ENCODE measurements around the gene TNRC6A. TPM values are rescaled to one million over a fixed set of nuclear protein-coding genes. Genes with fewer than 3 reads are reported as not detected.
"Not testable (repeated sequence)": the region's sequence is repeated elsewhere in the genome, so short reads cannot be mapped to it uniquely, and the experiment has no call there.

The TNRC6A gene
- 10 to 100 TPM; 45.7 to 76.2 (median 72.9) TPM for polyA plus RNA-seq (ENCODE audit: insufficient read depth in 1 of 5, insufficient read length in 5 of 5, low replicate concordance in 1 of 5)
- long read RNA-seq, donor 1, partial matches to known transcripts = 47 of 51 reads
- long read RNA-seq, donor 1, other reads (novel, unspliced or antisense) = 0 of 51 reads
- long read RNA-seq, donor 2, partial matches to known transcripts = 0 of 1 reads
- long read RNA-seq, donor 2, other reads (novel, unspliced or antisense) = 0 of 1 reads
- long read RNA-seq, donor 3, partial matches to known transcripts = 13 of 14 reads
- long read RNA-seq, donor 3, other reads (novel, unspliced or antisense) = 0 of 14 reads
- long read RNA-seq, donor 4, partial matches to known transcripts = 8 of 11 reads
- long read RNA-seq, donor 4, other reads (novel, unspliced or antisense) = 0 of 11 reads
- long read RNA-seq, donor 5, partial matches to known transcripts = 17 of 20 reads
- long read RNA-seq, donor 5, other reads (novel, unspliced or antisense) = 0 of 20 reads
- long read RNA-seq, donor 6, partial matches to known transcripts = 0 of 1 reads
- long read RNA-seq, donor 6, other reads (novel, unspliced or antisense) = 0 of 1 reads
- long read RNA-seq, donor 7, partial matches to known transcripts = 6 of 8 reads
- long read RNA-seq, donor 7, other reads (novel, unspliced or antisense) = 0 of 8 reads
- long read RNA-seq, donor 8, partial matches to known transcripts = 23 of 23 reads
- long read RNA-seq, donor 8, other reads (novel, unspliced or antisense) = 0 of 23 reads

DNA sequence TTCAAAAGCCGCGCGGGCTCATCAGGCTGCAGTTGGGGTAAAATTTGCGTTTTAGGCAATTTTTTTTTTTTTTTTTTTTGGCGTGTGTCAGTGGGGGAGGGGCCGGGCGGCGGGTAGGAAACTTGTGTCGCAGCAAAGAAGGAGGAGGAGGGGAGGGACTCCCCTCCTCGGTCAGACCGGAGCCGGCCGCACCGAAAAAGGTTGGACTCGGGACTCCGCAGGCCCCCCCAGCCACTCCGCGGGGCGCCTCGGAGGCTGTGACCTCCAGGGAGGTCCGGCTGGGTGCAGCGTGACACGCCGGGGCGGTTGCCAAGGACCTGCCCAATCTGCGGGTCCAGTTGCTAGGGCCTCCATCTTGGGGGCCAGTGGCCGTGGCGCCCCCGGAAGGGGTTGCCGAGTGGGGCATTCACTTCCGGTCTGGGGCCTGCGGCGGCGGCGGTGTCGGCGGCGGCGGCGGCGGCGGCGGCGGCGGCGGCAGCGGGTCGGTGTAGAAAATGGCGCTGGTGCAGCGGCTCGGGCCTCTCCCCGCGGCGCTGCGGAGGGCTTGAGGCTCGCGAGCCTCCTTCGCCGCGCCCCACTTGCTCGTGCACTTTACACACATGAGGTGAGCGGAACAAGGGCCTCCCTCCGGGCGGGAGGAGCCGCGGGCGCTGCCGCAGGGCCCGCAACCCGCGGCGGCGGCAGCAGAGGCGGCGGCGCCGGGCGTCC lies at the start of gene TNRC6A:
Gene TNRC6A, plus strand, starts transcription at position 409 of the 708 bp plus-strand sequence. Its CDS starts 191 bp downstream, at position 600.
- DNase-seq = peak; percentile 89 to 90

DNA sequence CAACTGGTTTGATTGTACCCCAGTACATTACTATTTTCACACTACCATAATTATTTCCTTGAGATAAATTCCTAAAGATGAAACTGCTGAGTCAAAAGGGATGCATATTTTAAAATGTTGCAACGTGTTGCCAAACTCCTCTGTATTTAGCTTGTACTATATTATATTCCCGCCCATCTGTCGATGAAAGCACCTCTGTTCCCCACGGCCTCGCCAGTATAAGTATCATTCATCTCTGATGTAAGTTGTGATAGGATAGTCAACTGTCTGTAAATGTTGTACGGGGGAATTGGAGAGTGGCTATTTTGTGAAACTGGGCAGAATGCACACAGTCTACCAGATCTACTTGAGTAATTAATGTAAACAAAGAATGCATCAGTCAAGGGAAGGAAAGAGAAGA lies 47.7 kb upstream of the TNRC6A start:
- no peak for DNase-seq

DNA sequence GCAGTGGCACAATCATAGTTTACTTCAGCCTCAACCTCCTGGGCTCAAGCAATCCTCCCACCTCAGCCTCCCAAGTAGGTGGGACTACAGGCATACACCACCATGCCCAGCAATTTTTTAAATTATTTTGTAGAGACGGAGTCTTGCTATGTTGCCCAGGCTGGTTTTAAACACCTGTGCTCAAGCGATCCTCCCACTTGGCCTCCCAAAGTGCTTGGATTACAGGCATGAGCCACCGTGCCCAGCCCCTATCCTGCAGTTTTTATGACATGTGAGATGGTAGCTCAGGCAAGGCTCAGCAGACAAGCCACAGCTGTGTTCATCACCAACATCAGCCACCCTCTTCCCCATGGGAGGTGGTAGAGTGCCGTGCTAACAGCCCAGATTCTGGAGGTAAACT lies 46.2 kb upstream of the TNRC6A start:
- DNase-seq = no peak

DNA sequence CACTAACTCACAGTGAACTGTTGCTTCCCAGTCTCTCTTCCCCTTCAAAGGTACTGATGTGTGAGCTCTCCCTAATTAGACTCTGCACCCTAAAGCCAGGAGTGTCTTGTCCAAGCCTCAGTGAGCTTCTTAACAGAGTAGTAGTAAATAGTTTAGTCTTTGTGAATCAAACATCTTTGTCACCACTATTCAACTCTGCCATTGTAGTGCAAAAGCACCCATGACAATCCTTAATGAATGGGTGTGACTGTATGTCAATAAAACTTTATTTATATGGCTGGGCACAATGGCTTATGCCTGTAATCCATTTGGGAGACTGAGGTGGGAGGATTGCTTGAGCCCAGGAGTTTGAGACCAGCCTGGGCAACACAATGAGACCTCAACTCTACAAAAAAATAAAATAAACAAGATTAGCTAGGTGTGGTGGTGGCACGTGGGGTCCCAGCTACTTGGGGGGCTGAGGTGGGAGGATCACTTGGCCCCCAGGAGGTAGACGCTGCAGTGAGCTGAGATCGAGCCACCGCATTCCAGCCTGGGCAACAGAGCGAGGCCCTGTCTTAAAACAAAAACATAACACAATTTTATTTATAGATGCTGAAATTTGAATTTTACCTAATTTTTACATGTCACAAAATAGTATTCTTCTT lies 45.5 kb upstream of the TNRC6A start:
- no peak for DNase-seq

DNA sequence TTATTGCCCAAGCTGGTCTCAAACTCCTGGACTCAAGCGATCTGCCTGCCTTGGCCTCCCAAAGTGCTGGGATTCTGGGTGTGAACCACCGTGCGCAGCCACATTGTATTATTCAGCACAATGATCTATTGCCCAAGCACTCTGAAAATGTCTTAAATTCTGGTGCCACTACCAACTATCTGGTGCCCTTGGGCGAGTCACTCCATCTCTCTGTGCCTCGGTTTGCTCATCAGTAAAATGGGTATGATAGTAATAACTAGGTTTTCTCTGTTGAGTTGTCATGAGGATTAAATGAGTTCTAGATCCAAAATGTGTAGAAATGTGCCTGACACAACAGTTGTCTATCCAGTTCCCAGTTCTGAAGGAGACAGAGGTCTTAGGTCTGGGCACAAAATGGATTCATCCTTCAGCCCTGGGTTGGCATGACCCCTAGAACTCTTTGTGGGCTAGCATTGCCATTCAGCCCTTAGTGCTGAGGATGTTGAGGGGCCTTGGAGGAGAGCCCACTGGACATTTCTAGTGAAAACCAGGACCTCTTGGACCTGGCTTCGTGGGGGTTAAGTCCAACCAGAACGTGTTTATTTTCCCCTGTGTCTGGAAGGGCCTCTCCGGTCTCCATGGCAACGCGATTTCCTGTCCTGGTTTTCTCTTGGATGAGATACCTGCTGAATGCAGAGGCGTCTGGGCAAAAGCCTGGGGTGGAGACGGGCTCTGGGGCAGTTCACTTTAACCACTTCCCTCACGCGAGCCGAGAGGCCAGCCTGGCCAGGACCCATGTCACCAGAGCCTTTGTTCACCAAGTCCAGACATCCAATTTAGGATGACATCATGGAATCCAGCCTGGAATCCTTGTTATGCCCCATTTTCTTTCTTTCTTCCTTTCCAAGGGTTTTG lies 43.7 kb upstream of the TNRC6A start:
- peak; percentile 70 to 79 for DNase-seq

DNA sequence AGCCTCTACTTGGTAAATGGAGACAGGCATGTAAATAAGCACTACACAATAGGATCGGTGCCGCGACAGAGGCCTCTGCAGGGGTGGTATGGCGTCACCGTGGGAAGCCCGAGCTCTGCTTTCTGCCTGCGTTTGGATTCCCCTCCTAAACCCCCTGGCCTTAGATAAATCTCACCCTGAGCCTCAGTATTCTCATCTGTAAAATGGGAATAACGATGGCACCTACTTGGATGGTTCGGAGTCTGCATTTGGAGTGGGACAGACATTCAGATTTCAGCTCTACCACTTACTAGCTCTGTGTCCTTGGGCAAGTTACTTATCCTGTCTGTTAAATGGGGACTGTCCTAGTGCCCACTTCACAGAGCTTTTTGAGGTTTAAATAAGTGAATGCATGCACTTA lies 42.8 kb upstream of the TNRC6A start:
- no peak for DNase-seq

DNA sequence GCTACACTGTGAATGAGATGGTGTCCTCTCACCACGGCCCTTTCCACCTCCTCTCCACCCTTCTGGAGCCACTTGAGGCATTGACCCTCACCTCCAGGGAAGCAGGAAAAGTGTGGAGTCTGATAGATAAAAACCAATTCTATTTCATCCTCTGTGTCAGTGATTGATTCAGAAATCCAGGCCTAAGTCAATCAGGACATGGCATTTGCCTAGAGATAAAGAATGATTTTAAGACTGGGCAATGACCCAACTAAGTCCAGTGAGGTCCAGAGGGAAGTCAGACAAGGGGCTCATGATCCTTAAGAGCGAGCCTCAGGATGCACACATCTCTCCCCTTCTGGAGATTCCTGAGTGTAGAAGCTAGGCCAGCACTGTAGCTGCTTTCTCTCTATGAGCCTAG lies 41.1 kb upstream of the TNRC6A start:
- no peak for DNase-seq

DNA sequence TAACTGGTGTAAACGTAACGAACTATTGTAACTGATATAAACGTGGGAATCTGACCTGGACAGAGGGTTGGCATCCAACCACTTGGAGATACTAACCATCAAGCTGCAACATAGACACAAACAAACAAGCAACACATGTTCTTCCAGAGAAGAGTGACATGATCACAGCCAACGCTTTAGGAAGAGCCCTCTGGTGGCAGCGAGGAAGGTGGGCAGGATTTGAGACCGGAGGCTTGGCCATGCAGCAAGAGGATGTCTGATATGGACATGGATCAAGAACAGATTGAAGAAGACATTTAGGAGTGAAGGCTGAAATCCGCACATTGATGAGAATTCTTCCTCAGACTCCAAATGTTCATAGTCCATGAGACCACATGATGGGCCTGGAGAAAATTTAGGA lies 40.3 kb upstream of the TNRC6A start:
- DNase-seq = no peak

DNA sequence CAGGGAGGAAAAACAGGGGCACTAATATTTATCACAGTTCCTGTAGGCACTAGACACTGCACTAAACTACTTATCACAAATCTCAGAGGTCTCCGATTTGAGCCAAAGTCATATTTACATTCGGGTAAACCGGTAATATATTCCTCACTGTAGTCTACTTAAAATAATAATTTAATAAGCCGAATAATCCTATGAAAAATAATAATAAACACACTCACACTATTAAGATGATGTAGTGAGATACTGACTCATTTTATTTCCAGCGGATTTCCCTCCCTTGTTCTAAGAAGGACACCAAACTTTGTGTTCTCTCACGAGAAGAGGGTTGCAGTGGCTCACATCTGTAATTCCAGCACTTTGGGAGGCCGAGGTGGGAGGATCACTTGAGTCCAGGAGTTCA lies 36.6 kb upstream of the TNRC6A start:
- DNase-seq = no peak

DNA sequence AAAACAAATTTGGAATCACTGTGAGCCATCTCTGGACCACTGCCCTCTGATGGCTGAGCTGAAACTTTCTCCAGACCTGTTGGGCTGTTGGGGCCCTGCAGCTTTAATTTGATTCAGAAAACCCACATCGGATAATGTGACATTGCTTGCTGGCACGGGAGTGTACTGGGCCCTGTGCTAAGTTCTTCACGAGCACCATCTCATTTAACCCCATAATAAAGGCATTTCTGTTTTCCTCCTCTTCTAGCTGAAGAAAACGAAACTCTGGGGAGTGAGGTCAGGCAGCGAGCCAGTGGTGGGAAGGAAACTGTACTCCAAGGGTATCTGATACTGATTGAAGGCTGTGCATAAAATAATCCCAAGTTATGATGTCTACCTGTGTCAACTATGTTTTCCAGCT lies 34.5 kb upstream of the TNRC6A start:
- DNase-seq = no peak

DNA sequence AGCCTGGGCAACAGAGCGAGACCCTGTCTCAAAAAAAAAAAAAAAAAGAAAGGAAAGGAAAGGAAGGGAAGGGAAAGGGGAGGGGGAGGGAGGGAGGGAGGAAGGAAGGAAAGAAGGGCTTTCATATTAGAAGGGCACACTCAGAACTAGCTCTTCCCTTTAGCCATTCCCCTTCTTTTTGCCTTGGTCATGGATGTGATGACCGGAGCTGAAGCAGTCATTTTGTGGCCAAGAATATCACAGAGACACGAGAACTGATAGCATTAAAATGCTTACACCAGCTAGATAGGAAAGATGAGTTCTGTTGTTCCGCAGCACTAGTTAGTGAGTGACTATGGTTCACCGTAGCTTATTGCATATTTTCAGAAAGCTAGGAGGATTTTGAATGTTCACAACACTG lies 32.8 kb upstream of the TNRC6A start:
- no peak for DNase-seq

DNA sequence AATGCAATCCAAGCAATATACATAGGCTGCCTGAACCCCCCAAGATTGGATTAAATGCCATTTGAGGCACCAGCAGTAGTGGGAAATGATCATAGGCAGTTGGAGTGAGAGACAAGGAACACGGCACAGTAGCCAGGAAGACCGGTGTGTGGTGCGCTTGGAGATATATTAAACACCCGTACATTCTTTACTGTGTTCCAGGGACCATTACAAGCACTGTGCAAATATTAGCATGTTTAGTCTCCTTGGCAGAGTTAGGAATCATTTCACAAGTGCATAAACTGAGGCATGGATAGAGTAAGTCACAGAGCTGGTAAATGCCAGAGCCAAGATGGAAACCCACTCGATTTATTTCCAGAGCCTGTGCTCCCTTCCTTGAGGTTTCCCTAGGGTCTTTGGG lies 31.1 kb upstream of the TNRC6A start:
- DNase-seq = no peak

DNA sequence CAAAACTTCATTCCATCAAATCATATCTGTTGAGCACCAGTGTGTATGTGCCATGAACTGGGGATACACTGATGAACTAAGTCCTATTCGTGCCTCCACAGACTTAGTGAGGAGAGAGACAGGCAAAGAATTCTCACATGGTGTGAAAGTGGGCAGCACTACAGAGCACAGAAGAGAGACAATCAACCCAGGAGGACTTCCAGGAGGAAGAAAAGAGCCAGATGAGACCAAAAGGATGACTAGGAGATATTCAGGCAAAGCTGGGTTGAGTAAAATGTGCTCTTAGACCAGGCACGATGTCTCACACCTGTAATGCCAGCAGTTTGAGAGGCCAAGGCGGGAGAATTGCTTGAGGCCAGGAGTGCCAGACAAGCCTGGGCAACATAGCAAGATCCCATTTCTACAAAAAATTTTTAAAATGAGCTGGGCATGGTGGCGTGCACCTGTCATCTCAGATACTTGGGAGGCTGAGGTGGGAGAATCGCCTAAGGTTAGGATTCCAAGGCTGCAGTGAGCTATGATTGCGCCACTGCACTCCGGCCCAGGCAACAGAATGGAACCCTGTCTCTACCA lies 30.2 kb upstream of the TNRC6A start:
- DNase-seq = no peak

DNA sequence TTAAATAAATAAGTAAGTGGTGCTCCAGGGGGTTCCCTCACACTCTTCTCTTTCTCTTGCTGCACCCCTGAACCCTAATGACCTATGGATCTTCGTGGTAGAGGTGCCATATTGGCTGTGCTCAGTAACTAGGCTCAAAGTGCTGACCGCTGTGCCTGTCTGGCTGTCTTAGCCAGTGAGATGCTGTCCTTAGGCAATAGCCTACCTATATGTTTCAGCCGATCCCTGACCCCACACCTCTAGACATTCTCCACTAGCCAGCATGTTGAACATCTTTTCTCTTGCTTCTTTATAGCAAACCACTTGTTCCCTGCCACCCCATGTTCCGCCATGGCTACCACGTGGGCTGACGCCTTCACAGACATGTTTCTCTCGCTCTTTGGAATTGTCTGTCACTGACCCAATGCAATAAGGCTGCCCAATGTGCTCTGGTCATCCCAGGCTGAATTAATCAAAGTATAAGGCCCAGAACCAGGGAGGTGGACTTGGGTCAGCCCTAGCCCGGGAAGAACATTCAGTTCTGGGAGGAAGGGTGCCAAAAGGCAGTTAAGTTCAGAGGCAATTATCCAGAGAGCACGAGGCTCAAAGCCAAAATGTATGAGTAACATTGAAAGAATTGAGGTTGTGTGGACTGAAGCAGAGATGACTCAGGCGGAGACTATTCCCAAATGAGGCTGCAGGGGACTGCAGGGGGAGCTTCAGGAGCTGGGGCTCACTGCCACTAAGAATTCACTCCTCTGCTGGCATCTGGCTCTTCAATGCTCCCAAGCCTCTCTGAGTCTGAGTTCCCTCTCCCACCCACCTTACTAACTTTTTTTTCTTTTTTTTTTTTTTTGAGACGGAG lies 28.7 kb upstream of the TNRC6A start:
- DNase-seq = peak; percentile 20 to 40

DNA sequence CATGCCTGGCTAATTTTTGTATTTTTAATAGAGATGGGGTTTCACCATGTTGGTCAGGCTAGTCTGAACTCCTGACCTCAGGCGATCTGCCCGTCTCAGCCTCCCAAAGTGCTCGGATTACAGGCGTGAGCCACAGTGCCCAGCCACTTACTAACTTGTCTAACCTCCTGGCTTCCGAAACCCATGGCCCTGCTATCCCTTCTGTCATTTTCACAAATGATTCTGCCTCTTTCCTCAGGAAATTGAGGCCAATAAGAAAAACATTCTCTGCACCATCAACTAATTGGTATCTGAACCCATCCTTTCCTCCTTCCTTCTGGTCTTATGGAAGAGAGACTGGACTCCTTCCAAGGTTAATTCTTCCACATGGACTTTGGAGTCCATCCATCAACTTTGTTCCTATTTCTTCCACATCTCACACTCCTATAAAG lies 27.9 kb upstream of the TNRC6A start:
- no peak for DNase-seq

DNA sequence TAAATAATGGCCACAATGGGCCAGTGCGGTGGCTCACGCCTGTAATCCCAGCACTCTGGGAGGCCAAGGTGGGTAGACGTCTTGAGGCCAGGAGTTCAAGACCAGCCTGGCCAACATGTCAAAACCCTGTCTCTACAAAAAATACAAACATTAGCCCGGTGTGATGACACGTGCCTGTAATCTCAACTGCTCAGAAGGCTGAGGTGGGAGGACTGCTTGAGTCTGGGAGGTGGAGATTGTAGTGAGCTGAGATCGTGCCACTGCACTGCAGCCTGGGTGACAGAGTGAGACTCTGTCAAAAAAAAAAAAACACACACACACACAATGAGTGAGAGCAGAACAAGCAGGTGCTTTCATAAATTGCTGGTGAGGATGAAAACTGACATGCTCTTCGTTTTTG lies 21.7 kb upstream of the TNRC6A start:
- DNase-seq = not testable (repeated sequence)

DNA sequence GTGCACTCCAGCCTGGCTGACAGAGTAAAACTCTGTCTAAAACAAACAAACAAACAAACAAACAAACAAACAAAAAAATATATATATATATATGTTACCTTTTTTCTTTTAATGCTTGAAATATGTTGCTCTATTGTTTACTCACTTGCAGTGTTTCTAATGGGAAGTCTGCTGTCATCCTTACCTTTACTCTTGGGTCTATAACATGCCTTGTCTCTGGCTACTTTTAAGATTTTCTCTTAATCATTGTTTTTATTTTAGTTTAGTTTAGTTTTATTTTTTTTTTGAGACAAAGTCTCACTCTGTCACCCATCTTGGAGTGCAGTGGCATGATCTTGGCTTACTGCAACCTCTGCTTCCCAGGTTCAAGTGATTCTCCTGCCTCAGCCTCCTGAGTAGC lies 16.1 kb upstream of the TNRC6A start:
- no peak for DNase-seq

DNA sequence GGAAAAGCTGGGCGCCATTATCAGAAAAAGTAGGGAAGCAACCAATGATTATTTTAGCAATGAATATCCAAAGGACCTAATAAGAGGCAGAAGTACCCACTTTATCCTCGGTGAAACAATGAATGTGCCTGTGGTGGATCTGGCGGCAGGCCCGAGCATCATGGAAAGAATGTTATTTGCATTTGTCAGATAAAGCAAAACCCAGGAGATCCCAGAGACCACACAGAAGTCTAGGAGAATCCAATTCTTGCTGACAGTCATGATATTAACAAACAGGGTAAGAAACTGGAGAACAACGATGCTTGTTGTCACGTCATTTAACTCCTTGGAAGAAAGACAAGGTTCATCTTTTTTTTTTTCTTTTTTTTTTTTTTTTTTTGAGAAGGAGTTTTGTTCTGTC lies 12.0 kb upstream of the TNRC6A start:
- DNase-seq = no peak

DNA sequence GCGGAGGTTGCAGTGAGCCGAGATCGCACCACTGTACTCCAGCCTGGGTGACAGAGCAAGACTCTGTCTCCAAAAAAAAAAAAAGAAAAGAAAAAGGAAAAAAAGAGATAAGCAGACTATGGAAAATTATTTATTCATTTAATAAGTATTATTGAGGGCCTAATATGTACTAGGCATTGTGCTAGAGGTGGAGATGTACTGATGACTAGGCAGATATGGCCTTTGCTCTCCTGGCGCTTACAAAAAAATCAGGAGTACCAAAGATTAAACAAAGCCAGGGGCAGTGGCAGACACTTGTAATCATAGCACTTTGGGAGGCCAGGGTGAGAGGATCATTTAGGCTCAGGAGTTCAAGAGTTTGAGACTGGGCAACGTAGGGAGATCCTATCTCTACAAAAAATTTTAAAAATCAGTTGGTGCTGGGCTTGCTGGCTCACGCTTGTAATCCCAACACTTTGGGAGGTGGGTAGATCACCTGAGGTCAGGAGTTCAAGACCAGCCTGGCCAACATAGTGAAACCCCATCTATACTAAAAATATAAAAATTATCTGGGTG lies 10.4 kb upstream of the TNRC6A start:
- no peak for DNase-seq

All from right lung (tissue), 10 donors.